Upper lobe of left lung (tissue), 4 donors: ENCODE data around the gene FOXP4.

Source experiments
- CTCF ChIP-seq, 6 experiments: fragments of 450-650 bp in 4 of 6; fragments of 200-600 bp in 2 of 6; sonication (generic) in 2 of 6; IDR thresholded peaks; one replicate each; pipeline ENCODE4 v1.5.1; 2016 to 2019; ENCODE audit warnings: antibody characterized with exemption in 6 of 6
- EP300 ChIP-seq, 4 donors: sonication (generic); formaldehyde crosslinking; IDR thresholded peaks; one replicate each; pipeline ENCODE4 v1.5.1; 2017; ENCODE audit warnings: antibody characterized with exemption in 4 of 4, control low read depth in 2 of 4
- POLR2A ChIP-seq, 4 donors: fragments of 450-650 bp; IDR thresholded peaks; one replicate each; pipeline ENCODE4 v1.5.1; 2016 to 2017; ENCODE audit warnings: antibody characterized with exemption in 4 of 4, mild to moderate bottlenecking in 2 of 4

DNA sequence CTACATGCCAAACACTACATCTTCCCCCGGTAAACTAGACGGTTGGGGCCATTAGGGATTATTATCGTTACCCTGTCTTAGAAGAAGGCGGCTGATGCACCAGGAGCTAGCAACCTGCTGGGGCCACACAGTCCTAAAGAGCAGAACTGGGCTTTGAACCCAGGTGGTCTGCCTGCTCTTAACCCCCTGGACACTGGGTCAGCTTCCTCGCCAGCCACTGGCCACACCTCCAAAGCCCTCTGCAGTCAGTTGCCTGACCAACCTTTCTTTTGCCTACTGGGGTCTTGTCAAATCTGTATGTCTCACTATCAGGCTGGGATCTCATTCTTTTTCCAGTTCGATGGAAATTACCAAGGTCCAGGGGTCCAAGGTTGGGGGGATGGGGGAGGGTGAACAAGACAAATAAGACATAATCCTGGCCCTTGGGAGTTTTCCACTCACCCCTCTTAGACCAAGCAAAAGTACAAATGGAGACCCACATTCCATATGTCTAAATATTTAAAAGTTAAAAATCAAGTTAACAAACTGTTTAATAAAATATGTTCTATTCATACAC lies 34.0 kb upstream of the FOXP4 start:
- TF ChIP-seq CTCF (IDR thresholded peaks at IDR 0.05) (no peak), POLR2A (IDR thresholded peaks at IDR 0.05) (no peak), EP300 (IDR thresholded peaks at IDR 0.05) (no peak)
